Activated T-helper 2 cell treated with anti-CD3 and anti-CD28 coated beads, Interferon-gamma antibody, Interleukin-2, Interleukin-4, amounts not matched to agents 10 μg/mL and 5 μg/mL and 100 μg/mL, durations not matched to agents 14 hours and 24 hours and 36 hours (primary cell): Measurements from ENCODE around the gene CTBP1. TPM values are rescaled to one million over a fixed set of nuclear protein-coding genes. Genes with fewer than 3 reads are reported as not detected.

Experiments
- DNase-seq: peaks from one replicate; pipeline ENCODE4 v3.0.0; 2021; ENCODE audit warnings: low spot score
- H3K27ac Mint-ChIP-seq: one replicate; pipeline ENCODE4 v1.8.0; 2021; ENCODE audit warnings: mixed read lengths
- H3K27me3 Mint-ChIP-seq: one replicate; pipeline ENCODE4 v1.8.0; 2021; ENCODE audit warnings: low read depth, mixed read lengths
- H3K36me3 Mint-ChIP-seq: one replicate; pipeline ENCODE4 v1.8.0; 2021; ENCODE audit warnings: low read depth, mixed read lengths
- H3K4me1 Mint-ChIP-seq: one replicate; pipeline ENCODE4 v1.8.0; 2021; ENCODE audit warnings: low read depth, mixed read lengths
- H3K4me3 Mint-ChIP-seq: one replicate; pipeline ENCODE4 v1.8.0; 2021; ENCODE audit warnings: low read depth, mild to moderate bottlenecking, moderate library complexity, mixed read lengths
- H3K9me3 Mint-ChIP-seq: one replicate; pipeline ENCODE4 v1.8.0; 2021; ENCODE audit warnings: mixed read lengths
- intact Hi-C: fragments of 100-400 bp; cut with micrococcal nuclease; formaldehyde crosslinking; loops from one replicate; pipeline ENCODE4 v1.15.1; 2023
- total RNA-seq: library from RNA; stranded (reverse); gene quantifications from 2 replicates; pipeline ENCODE4 v1.2.3, GENCODE V29; 2022

Gene CTBP1
- total RNA-seq, 1 donor from 2014 or later, result 194 TPM

DNA sequence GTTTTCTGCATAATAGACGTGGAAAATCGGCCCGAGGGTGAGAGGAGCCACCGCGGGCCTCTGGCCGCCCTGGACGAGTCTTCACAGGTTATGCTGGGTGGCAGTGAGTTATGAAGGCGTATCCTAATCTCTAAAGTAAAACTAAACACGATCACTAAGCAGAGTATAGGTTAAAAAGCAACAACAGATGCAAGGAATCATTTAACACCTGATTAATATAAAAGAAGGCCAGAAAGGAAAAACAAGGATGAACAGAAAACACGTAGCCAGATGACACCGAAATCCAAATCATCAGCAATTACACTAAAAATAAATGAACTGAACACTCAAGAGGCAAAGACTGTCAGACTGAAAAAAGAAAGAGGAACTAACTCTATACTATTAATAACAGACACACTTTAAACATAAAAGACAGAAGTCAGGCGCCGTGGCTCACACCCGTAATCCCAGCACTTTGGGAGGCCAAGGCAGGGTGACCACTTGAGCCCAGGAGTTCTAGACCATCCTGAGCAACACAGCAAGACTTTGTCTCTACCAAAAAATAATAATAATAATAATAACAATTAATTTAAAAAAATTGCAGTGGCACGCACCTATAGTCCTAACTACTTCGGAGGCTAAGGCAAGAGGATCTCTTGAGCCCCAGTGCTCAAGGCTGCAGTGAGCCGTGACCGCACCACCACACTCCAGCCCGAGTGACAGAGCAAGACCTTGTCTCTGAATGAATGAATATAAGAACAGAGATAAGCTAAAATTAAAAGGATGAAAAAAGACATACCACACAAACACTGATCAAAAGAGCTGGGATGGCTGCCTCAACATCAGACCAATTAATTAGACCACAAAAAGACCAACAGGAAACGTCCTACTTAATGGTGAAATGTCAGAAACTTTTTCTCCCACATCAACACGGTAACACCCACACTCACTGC, 30.0 kb downstream of the CTBP1 start:
- Mint-ChIP-seq H3K27ac (peak overlapping the region; percentile 77), H3K36me3 (peaks cover 56% of the 10 kb centered on the region), H3K4me1 (peaks cover 24% of the 10 kb centered on the region), H3K4me3 (no peak overlapping the region), H3K9me3 (no peaks in the 10 kb centered on the region), H3K27me3 (no peaks in the 10 kb centered on the region)
- intact Hi-C loops, result no loop called here
- DNase-seq, result no peak

DNA sequence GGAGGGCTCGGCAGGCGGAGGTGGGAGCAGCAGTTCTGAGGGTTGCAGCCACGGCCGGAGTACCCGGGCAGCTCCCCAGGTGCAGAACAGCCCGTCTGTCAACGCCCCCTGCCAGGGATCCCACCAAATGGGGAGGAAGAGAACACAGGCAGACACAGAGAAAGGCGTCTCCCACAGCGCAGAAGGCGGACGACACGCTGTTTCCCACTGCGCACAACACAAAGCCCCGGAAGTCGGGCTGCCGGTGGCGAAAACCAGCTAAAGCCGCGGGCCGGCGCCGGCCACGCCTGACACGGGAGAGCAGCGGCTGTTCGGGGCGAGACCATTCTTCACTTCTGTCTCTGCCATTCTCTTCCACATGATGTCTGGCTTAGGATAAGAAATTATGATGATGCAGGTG, 31.6 kb downstream of the CTBP1 start:
- DNase-seq, result no peak
- H3K4me3 Mint-ChIP-seq, result peak overlapping the region; percentile 70
- peaks cover 52% of the 10 kb centered on the region for H3K36me3 Mint-ChIP-seq
- H3K27ac Mint-ChIP-seq, result peak overlapping the region; percentile 81
- H3K27me3 Mint-ChIP-seq, result no peaks in the 10 kb centered on the region
- peaks cover 24% of the 10 kb centered on the region for H3K4me1 Mint-ChIP-seq
- H3K9me3 Mint-ChIP-seq, result no peaks in the 10 kb centered on the region
- intact Hi-C loops, result loop anchor here (1.0 kb wide), 1 partner anchor 15 kb away; no protein-coding TSS in a partner anchor

DNA sequence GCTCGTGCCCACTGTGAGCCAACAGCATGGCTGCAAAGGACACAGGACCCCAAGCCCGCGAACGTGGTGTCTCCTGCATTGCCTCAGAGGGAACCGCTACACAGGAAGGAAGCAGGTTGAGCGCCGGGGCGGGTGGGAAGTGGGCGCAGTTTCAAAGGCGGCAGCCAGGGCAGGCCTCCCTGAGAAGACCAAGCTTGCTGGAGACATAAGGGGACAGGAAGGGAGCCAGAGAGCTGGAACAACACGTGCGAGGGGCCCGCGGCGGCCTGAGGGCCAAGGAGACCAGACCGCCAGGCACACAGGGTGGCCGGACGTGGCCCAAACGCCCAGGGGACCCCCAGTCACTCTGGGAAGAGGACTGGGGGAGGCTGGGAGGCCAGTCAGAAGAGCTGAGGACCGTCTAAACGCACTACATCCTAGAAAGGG, 32.0 kb downstream of the CTBP1 start:
- peak overlapping the region; percentile 81 for H3K27ac Mint-ChIP-seq
- H3K9me3 Mint-ChIP-seq, result no peaks in the 10 kb centered on the region
- peak; percentile 70 for DNase-seq
- H3K4me3 Mint-ChIP-seq, result peak overlapping the region; percentile 70
- no peaks in the 10 kb centered on the region for H3K27me3 Mint-ChIP-seq
- intact Hi-C loops, result loop anchor here (1.0 kb wide), 1 partner anchor 15 kb away; no protein-coding TSS in a partner anchor
- peaks cover 24% of the 10 kb centered on the region for H3K4me1 Mint-ChIP-seq
- peaks cover 52% of the 10 kb centered on the region for H3K36me3 Mint-ChIP-seq

DNA sequence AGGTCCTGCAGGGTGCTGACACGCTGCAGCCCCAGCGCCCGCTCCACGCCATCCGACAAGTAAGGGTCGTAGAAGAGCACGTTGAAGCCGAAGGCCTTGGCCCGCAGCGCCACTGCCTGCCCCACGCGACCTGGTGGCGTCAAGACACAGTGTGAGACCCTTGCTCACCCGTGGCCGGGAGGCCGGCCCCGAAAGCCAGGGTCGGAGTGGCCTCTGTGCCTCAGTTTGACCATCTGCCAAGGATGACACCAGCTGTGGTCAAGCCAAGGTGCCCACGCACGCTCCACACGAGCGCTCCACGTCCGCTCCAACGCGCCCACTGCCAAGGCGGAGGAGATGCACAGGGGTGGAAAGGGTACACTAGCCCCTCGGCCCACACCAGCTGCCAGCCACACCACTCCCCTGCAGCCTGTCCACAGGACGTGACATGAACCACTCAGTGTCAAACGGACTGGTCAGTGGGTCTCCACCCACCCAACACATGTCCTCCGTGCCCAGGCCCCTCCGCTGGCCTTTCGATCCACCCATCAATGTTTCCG, 32.8 kb downstream of the CTBP1 start:
- Mint-ChIP-seq H3K36me3 (peaks cover 51% of the 10 kb centered on the region), H3K4me3 (peak overlapping the region; percentile 70), H3K4me1 (peaks cover 24% of the 10 kb centered on the region), H3K27me3 (no peaks in the 10 kb centered on the region), H3K27ac (peak overlapping the region; percentile 81), H3K9me3 (no peaks in the 10 kb centered on the region)
- intact Hi-C loops, result no loop called here
- DNase-seq, result no peak

DNA sequence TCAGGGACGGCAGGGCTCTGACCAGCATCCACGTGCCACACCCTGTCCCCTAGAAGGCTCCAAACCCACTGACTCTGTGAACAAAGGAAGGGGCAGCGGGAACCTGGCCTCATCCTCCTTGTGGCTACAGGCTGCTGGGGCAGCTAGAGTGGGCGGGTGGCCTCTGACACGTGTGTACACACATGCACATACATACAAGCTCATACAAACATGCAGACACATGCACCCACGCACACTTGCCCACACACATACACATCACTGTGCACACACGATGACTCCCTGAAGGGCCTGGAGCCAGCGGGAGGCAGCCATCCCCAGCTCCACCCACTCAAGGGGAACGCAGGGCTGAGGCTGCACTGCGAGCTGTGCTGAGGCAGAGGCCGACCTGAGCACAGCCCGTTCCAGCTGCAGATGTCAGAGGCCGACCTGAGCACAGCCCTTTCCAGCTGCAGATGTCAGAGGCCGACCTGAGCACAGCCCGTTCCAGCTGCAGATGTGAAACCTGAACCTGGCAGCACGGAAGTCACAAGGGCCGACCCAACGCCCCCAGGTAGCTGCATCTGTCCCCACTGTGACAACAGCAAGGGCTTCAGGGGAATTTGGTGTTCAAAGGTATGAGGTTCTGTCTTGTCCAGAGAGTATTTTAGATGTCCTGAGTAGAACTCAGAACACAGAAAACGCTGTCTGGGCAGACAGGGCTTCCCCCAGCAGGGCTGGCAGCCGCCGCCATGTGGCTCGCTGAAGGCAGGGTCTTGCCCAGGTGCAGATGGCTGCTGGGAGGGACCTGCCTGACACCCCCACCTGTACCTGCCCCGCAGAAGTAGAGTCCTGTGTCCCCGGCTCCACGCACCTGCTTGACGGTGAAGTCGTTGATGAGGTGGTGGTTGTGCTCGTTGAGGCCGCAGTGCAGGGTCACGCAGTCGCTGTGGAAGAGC, 33.5 kb downstream of the CTBP1 start:
- Mint-ChIP-seq H3K4me1 (peaks cover 24% of the 10 kb centered on the region), H3K27ac (no peak overlapping the region), H3K9me3 (no peaks in the 10 kb centered on the region), H3K27me3 (no peaks in the 10 kb centered on the region), H3K4me3 (no peak overlapping the region), H3K36me3 (peaks cover 44% of the 10 kb centered on the region)
- intact Hi-C loops, result no loop called here
- DNase-seq, result no peak

DNA sequence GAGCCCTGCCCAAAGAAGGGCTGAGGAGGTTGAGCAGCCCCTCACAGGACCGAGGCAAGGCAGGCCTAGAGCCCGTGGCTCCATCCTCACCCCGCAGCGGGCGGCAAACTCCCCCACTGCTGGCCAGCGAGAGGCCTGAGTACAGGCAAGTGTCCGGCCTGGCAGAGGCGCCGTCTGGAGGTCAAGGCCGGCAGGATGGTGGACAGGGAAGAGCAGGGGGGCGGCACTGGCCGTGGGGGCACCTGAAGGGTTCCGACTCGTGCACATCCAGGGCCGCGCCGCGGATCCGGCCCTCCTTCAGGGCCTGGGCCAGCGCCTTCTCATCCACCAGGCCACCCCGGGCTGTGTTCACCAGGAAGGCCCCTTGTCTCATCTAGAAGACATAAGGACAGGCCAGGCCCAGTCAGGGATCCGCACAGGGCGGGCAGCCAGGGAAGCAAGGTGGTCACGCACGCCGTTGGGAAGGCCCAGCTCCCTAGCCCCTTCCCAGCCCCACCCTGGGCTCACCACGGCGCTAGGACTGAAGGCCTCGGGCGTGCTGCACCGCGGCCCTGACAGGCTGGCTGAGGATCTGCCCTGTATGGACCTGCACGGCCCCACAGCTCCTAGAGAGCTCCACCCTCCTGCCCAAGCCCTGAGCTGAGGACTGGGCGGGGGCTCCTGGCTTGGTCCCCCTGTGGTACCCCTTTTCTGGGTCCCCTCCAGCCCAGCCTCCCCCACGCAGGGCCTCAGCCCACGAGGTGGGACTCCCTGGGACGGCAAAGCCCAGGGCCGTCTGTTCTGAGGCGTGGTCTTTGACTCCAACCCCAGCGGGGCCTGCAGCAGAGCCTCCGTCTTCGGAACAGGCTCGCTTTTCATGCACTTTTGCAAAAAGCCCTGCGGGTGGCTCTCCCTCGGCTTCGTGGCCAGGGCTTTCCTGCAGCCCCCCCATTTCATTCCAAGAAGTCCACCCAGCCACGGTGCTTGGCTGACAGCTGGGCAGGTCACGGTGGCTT, 34.5 kb downstream of the CTBP1 start:
- intact Hi-C loops, result no loop called here
- Mint-ChIP-seq H3K36me3 (peaks cover 37% of the 10 kb centered on the region), H3K4me1 (peaks cover 21% of the 10 kb centered on the region), H3K27ac (no peak overlapping the region), H3K27me3 (no peaks in the 10 kb centered on the region), H3K4me3 (no peak overlapping the region), H3K9me3 (no peaks in the 10 kb centered on the region)
- no peak for DNase-seq

DNA sequence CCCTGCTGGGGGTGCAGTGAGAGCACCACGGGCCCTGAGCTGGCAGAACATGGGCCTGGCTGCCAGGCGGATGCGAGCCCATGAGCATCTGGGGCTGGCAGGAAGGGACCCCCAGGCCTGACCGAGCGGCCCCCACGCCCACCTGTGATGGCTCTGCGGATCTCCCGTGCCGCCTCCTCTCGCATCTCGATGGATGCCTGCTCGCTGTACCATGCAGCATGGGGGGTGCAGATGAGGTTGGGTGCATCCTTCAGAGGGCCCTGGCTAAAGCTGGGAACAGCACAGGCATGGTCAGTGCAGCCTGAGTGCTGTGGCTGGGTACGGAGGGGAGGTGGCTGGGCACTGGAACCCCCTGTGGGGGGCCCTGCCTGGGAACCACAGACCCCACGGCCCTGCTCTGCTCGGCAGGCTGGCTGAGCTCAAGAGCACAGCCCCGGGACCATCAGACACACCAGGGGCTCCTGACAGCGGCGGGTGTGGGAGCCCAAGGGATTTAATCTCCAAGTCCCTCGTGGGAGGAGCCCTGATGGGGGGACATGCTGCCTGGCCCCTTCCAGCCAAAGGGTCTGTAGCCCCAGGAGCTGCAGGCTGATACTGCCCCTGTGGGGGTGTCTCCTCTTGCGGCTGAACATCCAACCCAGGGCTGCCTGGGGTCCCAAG, 35.5 kb downstream of the CTBP1 start:
- no peak overlapping the region for H3K27ac Mint-ChIP-seq
- DNase-seq, result no peak
- no peaks in the 10 kb centered on the region for H3K27me3 Mint-ChIP-seq
- H3K36me3 Mint-ChIP-seq, result peaks cover 28% of the 10 kb centered on the region
- intact Hi-C loops, result no loop called here
- H3K9me3 Mint-ChIP-seq, result no peaks in the 10 kb centered on the region
- no peak overlapping the region for H3K4me3 Mint-ChIP-seq
- H3K4me1 Mint-ChIP-seq, result peaks cover 15% of the 10 kb centered on the region

DNA sequence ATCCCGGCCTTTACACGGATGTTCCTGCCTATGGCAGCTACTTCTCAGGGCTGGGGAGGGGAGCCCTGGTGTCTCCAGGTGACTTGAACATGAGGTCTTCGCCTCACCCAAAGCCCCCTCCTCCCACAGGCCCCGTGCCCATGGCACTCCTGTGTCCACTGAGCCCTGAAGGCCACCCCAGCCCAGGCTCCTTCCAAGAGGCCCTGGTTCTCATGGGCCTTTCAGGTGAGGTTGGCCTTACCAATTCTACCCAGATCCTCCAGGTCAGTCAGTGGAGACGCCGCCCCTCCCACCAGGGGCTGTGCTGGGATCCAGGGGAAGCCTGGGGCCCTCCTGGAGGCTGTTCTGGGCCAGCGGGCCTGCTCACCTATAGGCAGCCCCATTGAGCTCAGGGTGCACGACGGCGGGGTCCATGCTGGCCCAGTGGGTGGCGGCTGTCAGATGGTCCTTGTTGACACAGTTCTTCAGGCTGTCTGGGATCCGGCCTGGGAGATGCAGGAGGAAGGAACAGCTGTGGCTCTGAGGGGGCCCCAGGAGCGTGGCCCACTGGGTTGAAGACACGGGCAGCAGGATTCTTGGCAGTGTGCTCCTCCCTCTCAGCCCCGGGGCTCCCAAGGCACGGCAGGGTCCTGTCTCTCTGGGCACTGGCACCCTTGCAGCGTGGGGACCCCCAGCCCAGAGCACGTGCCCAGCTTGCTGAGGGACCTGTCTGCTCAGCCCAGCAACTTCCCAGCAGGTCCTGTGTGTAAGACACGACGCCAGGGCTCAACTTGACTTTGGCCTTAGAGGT, 36.2 kb downstream of the CTBP1 start:
- H3K36me3 Mint-ChIP-seq, result peaks cover 21% of the 10 kb centered on the region
- H3K4me1 Mint-ChIP-seq, result peaks cover 13% of the 10 kb centered on the region
- intact Hi-C loops, result no loop called here
- H3K4me3 Mint-ChIP-seq, result no peak overlapping the region
- H3K9me3 Mint-ChIP-seq, result no peaks in the 10 kb centered on the region
- no peak overlapping the region for H3K27ac Mint-ChIP-seq
- no peak for DNase-seq
- no peaks in the 10 kb centered on the region for H3K27me3 Mint-ChIP-seq

DNA sequence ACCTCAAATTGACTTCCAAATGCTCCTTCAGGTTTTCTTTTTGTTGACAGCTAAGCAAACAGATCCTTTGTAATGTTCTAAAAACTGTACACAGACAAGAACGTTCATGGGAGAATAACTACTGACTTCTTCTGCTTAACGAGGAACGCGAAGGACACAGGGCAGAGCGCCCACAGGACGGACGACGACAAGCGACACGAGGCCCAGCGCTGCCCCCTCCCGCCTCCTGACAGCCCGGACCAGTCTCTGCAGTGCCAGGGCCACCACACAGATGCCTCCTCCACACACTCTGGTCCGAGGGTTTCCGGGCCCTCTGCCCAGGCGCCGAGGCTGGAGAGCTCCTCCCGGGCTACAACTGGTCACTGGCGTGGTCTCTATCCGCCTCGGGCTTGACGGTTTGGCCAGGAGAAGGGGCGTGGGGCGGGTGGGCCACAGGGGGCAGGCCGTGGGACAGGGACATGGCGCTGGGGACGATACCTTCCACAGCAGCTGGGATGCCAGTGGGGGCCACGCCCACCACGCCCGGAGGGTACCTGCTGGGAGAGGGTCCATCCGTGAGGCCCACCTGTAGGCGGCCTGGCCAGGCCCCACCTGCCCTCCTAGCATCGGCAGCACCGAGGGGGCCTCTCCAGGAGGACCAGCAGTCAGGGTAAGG, 36.9 kb downstream of the CTBP1 start:
- H3K4me3 Mint-ChIP-seq, result no peak overlapping the region
- H3K27me3 Mint-ChIP-seq, result no peaks in the 10 kb centered on the region
- no peaks in the 10 kb centered on the region for H3K9me3 Mint-ChIP-seq
- H3K27ac Mint-ChIP-seq, result no peak overlapping the region
- peaks cover 14% of the 10 kb centered on the region for H3K36me3 Mint-ChIP-seq
- intact Hi-C loops, result no loop called here
- H3K4me1 Mint-ChIP-seq, result peaks cover 6% of the 10 kb centered on the region
- no peak for DNase-seq

DNA sequence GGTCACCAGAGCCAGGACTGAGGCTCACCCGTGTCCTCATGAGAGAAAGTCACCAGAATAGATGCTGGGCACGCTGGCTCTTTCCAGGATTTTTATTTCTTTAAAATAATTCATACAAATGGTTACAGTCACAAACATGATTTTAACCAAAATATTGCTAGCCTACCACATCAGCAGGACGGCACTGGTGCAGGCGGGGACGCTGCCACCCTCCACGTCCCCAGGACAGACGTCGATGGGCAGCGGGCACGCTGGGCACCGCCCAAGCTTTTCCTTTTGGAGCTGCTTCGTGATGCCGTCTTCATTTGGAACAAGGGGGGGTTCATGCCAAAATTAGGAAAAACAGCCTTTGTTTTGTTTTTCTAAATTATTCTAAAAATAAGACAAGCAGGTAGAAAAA, 37.6 kb downstream of the CTBP1 start:
- Mint-ChIP-seq H3K27ac (no peak overlapping the region), H3K36me3 (peaks cover 7% of the 10 kb centered on the region), H3K9me3 (no peaks in the 10 kb centered on the region), H3K4me1 (peaks cover under 1% of the 10 kb centered on the region), H3K4me3 (no peak overlapping the region), H3K27me3 (no peaks in the 10 kb centered on the region)
- no peak for DNase-seq
- intact Hi-C loops, result no loop called here
